Activated gamma-delta T cell treated with Interleukin-2 at 50 U/mL for 16 hours (primary cell): Measurements from ENCODE around the gene MCOLN3.
"Not testable (repeated sequence)": the region's sequence is repeated elsewhere in the genome, so short reads cannot be mapped to it uniquely, and the experiment has no call there.

ENCODE experiments used
- DNase-seq: peaks from one replicate; pipeline ENCODE4 v3.0.0-alpha.2; 2020

MCOLN3 gene

DNA sequence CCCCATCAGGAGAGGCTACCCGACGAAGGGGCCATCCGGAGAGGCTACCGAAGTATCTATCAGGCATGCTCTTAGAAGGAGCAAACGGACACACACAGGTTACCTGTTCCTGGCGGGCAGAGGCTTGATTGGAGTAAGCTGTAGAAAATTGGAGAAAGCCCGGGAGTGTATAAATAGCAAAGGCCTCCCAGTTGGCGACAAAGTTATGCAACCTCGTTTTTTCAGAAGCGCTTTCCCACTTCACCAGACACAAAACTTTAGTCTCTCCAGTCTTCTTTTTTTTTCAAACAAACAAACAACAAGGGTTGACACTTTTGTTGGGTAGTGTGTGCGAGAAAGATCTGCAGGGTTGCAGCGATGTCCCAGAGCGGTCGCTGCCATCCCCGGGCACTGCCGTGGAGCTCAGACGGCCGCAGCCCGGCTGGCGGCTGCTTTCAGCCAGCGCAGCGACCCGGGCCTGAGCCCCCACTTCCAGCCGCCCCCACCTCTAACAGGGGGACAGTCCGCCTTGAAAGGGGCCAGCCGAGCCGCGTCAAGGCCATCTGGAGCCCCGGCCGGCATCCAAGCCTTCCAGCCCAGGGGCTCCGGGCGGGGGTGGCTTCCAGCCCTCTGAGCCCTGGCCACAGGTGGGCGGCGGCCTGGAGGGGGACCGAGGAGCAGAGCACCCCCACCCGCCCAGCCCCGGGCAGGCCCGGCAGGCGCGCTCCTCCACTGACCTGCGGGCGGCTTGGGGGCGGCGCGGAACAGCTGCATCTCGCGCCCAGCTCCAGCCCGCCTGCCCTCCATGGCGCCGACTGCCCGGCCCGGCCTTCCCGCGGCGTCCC, 616 bp downstream of the MCOLN3 start:
- no peak for DNase-seq

DNA sequence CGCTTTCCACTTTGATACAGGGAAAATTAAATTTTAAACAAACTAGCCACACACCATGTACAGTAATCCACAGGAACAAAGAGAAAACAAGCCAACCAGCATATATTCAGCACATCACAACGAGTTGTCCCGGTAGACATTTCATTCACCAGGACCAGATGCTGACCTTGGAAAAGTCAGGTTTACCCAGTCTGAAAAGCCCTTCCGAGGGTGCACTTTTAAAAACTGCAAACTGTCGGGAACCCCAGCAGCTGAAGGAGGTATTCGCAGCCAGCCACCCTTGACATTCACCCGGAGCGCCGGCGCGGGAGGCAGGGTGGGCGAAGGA, 1.2 kb downstream of the MCOLN3 start:
- no peak for DNase-seq

DNA sequence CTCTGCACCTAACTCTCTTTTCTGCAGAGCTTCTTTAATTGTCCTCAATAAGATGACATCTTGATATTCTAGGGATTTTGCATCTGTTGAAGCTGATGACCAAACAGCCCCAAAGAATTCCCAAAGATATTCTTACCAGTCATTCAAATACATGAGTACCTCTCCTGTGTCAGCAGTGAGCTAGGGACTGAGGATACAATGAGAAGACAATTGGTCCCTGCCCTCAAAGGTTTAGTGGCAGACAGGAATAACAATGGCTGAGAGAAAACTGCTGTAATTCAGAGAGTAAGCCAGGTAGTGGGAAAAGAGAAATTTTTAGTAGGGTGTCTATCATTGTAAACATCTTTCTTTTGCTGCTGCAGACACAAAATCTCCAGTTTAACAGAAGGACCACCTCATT, 5.9 kb downstream of the MCOLN3 start:
- no peak for DNase-seq

DNA sequence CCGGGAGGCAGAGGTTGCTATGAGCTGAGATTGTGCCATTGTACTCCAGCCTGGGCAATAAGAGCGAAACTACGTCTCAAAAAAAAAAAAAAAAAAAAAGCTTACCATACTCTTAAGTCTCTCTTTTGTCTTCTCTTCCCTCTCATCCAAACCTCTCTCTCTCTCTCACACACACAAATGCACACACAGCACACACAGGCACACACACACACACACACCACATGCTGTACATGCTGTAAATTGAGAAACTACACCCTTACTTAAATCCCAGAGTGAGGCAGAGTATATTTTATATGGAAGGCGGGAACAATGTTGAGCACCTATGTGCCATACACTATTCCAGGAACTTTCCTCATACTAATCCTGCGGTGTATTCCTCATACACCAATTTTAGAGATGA, 6.5 kb downstream of the MCOLN3 start:
- DNase-seq: no peak

DNA sequence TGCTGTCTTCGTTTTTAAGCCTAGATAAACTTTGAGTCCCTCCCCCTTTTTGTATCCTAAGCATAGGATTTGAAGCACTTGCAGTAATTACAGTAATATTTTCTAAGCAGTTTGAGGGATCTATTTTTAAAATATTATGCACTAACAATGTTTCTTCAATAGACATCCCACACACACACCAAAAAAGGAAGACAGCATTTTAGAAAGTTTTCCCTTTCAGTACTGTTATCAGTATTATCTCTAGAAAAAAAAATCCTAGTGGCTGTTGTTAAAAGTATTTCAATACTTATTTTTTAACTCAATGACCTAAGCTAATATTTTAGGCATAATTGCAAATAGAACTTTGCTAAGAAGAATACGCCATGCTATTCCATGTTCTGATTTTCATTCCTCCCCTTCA, 15.1 kb downstream of the MCOLN3 start:
- no peak for DNase-seq

DNA sequence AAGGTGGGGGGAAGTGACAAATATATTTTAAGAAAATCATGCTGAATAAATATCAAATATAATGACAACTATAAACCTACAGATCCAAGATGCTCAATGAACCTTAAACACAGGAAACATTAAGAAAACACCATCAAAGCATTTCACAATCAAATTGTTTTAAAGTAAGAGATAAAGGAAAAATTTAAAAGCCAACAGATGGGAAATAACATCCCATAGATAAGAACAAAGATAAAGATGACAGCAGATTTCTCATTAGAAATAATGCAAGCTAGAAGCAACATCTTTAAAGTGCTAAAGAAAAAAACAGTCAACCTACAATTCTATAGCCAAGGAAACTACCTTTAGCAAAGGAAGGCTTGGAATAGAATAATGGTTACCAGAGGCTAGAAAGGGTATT, 17.8 kb downstream of the MCOLN3 start:
- no peak for DNase-seq

DNA sequence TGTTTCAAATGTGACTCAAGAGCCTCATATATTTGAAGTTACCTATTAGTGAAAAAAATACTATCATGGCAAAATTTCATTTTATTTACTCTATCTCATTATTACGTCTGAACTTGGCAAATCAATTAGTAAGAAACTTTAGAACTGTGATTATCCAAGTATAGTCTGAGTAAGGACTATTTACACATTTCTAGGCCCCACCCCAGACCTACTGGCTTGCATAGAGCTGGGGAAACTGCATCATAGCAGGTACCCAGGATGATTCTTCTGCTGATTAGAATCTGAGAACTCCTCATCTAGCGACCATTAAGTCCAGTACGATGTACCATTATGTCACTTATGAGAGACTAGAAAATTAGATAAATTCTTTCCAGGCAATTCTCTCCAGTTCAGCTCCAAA, 20.1 kb downstream of the MCOLN3 start:
- DNase-seq: no peak

DNA sequence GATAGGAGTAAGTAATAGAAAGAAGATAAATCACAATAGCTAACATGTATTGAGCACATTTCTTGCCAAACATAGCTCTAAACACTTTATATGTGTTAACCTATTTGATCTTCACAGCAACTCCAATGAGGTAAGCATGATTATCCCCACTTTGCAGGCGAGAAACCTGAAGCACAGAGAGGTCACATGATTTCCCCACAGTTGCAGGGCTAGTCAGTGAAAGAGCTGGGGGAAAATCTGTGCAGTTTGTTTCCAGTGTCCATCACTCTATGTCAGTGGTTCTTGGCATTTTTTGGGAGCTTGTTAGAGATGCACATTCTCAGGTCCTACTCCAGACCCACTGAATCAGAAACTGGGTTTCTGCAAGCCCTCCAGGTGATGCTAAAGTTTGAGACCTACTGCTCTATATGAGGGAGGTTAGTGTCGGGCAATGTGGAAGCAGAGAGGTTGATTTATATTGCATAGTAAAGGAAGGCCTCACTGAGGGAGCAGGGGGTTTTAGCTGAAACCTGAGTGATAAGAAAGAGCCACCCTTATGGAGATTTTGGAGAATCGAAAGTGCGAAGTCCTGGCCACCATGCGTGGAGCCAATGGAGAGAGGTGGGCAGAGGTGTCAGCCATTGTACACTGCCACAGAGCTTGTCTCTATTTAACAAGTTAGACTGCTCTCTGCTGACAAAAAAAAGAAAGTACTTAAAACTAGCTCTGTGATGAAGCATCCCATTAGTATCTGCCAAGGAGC, 20.9 kb downstream of the MCOLN3 start:
- peak; percentile 9 for DNase-seq

DNA sequence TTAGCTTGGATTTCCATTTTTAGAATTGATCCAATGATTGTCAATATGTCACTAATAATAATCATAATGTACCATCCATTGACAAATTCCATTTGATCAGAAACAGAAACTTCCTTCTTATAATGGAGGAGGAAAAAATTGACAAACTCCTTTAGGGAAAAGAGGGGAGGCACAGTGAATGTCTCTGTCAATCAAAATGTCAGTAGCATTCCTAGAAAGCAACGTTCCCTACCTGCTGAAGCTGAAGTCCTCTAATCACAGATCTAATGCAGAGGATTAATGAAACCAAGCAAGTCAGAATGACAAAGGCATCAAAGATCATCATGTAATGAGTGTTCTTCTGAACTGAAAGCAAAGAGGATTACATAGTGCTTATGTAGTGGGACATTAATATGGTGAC, 22.4 kb downstream of the MCOLN3 start:
- no peak for DNase-seq

DNA sequence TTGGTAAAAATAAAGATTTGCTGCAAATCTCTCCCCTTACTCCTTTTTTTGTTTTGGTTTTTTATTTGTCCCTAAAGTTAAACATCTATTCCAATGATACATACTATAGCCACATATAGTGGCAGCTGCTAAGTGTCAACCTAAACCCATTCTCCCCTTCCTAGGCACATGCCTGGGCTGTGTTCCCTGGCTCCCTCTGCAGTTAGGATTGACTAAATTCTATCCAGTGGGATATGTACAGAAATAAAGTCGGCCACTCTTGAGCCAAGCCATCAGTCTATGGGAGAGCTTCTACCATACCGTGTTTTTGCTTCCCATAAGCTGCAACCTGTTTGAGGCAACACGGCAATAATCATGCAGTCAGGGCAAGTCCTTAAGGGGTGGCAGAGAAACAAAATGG, 23.6 kb downstream of the MCOLN3 start:
- no peak for DNase-seq

DNA sequence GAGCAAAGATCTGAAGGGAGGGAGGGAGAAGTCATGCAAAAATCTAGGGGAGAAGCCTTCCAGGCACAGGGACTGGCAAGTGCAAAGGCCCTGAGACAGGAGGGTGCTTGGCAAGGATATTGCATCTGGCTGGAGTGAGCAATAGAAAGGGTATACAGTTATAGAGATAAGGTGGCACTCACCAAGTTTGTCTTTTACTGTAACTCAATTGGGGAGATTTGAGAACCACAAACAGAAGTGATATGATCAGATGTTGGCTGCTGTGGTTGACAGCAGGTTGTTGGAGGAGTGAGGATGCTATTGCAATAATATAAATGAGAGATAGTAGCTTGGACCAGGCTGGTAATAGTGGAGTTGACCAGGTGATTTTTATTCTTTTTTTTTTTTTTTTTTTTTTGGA, 25.6 kb downstream of the MCOLN3 start:
- DNase-seq: no peak

DNA sequence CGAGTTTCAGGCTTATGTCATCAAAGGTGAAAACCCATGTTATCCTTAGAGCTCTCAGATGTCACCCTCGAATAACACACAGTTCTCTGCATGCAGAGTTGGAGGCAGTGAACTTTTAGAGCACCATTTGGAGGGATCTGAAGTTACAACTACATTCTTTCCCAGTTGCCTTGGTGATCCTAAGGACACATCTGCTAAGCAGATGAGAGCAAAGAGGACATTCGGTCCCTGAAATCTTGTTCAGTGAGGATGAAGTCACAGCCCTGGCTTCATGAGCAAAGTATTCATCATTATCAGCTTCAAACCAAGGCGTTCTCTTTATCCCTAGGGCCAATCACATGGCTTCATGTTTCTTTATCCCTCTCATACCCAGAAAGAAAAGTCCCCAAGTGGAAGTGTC, 28.3 kb downstream of the MCOLN3 start:
- DNase-seq: no peak

DNA sequence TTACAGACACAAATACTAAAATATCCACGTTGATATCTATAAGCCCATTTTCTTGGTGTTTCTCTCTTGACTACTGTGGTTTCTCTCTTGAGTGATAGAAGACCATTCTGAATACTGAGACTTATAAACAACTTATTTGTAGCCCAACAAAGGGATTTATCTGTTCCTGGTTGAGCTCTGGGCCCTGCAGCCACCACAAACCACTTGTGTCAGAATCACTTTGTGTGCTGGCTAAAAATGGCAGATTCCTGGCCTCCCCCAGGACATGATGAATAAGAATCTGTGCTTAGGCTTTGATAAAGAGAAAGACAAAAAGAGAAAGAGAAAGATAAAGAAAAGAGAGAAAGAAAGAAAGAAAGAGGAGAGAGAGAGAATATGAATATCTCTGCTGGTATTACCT, 32.5 kb downstream of the MCOLN3 start:
- no peak for DNase-seq

DNA sequence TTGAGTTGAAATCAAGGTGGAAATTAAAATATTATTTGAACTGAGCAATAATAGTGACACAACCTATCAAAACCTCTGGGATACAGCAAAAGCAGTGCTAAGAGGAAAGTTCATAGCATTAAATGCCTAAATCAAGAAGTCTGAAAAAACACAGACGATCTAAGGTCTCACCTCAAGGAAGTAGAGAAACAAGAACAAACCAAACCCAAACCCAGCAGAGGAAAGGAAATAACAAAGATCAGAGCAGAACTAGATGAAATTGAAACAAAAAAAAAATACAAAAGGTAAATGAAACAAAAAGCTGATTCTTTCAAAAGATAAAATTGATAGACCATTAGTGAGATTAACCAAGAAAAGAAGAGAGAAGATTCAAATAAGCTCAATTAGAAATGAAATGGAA, 42.7 kb downstream of the MCOLN3 start:
- DNase-seq: not testable (repeated sequence)

DNA sequence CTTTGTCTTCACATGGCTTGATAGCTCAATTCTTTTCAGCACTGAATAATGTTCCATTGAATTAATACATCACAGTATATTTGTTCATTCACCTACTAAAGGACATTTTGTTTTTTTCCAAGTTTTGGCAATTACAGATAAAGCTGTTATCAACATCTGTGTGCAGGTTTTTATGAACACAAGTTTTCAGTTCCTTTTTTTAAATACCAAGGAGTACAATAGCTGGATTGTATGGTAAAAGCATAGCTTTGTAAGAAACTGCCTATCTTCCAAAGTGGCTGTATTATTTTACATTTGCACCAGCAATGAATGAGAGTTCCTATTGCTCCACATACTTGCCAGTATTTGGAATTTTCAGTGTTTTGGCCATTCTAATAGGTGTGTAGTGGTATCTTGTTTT, 46.6 kb downstream of the MCOLN3 start:
- no peak for DNase-seq

DNA sequence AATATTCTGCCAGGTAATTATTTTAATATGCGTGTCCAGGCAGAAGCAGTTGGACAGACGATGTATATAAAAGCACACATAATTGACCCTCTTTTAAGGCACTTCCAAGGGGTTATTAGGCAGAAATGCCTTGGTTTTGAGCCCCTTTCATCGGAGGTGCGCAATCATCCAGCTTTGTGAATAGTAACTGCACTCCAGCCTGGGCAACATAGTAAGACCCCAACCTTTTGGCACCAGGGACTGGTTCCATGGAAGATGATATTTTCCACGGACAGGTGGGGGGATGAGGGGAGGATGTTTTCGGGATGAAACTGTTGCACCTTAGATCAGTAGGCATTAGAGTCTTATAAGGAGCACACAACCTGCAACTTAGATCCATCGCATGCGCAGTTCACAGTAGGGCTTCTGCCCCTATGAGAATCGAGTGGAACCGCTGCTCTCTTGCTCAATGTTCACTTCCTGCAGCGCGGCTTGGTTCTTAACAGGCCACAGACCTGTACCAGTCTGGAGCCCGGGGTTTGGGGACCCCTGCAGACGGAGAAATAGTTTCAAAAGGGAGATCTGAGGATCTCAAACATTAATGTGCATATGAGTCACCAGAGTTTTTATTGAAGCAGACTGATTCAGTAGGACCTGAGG, 49.5 kb downstream of the MCOLN3 start:
- peak; percentile 47 for DNase-seq

DNA sequence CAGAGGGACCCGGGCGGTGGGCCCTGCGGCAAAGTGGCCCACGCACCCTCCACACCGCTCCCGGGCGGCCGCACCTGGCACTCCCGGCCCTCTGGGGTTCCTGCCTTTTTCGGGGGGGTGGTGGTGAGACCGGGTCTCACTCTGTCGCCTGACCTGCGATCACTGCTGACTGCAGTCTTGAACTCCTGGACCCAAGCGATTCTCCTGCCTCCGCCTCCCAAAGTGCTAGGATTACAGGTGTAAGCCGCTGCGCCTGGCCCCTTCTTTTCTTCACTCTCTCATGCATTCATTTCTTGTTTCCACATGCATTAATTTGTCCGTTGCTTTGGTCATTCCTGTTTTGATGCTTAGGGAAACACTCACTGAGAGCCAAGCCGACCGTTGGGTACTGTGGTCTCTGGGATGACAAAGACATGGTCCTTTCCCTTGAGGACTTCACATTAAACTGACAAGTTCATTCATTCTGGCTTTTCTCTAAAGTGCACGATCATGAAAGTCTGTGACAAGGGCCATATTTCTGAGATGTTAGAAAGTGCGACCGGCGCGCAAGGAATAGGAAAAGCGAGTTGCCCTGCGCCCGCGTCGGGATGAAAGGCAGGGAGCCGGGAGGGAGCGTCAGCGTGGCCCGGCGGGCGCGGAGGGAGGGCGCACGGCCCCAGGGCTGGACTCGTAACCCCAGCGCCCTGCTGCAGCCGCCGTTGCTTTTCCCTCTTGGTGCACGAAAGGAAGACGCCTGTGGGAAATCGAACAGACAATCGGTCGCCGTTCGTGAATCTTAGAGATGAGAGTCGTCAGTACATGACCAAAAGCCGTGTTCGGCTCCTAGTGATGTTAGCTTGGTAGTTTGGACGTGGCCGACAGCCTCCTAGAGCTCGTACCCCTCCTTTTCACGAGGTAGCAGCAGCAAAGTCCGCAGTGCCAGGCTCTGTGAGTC, 50.4 kb downstream of the MCOLN3 start:
- no peak for DNase-seq

DNA sequence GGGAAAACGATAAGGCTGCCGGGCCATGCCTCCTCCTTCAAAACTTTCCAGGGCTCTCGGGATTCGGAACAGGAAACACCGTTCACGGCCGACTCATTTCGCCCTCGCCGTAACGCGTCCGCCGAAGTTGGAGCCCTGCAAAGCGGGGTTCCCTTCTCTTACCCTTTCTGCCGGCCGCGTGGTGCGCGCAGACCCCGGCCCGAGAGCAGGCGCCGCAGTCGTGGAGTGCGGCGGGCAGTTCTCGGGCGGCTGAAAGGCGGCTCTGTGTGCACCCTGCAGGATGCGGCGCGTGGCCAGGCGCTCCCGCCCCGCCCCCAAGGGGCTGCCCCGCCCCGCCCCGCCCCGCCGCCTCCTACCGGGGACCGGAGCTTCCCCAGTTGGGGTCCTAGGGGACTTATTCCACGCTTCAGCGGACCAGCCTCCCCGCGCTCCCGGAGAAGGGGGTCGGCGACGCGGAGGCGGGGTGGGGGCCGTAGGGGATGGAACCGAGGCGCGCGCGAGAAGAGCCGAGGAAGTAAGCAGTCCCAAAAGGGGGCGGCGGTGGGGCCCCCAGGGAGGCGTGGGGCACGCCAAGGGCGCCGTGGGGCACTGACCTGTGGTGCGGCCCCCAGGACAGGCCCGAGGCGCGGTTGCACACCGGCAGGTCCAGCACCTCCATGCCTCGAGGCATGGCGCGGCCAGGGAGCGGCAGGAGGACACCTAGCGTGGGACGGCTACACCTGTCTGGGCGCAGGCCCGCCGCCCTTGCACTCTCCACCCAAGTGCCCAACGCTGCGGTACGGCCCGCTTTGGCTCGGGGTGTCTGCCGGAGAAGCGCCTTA, 51.2 kb downstream of the MCOLN3 start, which contains the start of gene MCOLN2:
TSS of gene MCOLN2 (minus strand) at position 268 of the 821 bp plus-strand sequence. CDS start at position 27, 241 bp downstream.
- peak; percentile 43 for DNase-seq

DNA sequence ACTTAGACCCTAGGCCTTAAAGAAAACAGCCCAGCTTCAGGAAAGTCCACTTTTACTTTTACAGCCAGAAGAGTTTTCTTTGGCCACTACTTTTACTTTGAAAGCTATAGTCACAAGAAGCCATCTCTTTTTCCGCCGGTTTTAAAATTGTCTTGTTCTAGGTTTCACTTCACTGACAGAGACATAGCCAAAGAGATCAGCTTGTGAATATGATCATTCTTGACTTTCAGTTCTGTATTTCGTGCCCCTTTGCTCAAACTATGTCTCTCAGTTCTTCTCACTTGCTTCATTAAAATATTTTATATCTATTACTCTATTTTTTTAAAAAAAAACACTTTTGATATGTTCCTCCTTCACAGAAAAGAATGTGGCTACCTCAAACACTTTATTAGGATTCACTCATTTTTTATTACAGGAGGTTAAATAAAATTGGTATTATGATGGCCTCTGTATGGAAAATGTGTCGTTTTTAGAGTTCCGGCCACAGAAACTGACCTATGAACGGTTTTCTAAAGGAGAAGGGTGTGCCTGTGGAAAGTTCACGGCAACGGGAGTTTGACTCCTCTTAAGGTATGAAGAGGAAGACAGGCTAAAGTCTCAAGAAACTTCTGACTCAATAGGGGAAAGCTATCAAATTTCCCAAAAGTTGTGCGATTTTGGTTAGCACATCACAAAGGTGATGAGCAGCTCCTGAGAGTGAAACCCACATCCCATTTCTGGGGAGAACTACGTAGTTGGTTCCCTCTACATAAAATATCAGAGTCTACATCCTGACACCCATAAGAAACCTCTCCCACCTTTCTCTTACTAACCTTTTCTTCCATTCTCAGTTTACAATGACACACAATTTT, 52.6 kb downstream of the MCOLN3 start:
- DNase-seq: no peak

DNA sequence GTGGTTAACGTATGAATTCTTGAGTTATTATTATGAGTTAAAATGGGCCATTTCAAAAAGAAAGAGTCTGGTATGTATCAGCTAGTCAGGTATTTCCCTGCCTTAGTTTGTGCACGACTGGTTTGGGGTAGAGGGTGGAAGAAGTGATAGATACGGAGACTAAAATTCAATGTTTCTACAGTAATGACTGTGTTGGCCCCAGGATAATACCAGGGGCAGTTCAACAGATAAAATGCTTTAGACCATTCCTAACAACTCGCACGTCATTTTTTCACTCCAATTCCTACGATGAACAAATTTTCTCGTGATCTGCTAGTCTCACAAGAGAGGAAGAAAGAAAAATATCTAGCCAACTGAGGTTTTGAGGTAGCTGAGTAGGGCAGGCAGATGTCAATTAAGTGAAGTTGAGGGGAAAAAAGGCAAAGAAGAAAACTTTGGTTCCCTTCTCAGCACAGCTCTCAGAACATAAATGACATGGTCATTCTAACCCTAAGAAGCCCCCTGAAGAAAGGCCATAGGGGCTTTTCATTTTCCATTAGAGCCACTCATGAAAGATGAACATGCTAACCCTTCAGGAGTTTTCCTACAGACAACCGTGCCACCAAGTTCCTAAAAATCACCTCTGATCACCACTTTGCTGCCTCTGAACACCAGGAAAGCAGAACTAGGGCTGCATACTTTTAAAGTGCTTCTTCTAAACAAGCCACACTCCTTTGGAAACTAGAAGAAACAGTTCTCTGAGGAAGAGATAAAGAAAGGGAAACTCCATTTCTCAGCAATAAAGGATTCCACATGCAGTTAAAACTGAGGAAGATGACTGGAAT, 57.0 kb downstream of the MCOLN3 start:
- no peak for DNase-seq
